NT2/D1 (cell line): ENCODE measurements around the gene KRT81.
"Not testable (repeated sequence)": the region's sequence is repeated elsewhere in the genome, so short reads cannot be mapped to it uniquely, and the experiment has no call there.

ENCODE experiments used
- DNase-seq: peaks from one replicate; pipeline ENCODE4 v3.0.0-alpha.2; 2011; ENCODE audit warnings: low read depth, low spot score
- H3K27me3 ChIP-seq: 2 replicates; pipeline ENCODE4 v1.6.0; 2011; ENCODE audit warnings: mild to moderate bottlenecking; ENCODE audit not compliant: insufficient read length, insufficient read depth
- H3K36me3 ChIP-seq: 2 replicates; pipeline ENCODE4 v1.6.1; 2011; ENCODE audit warnings: mild to moderate bottlenecking, low read length, mixed read lengths; ENCODE audit not compliant: insufficient read depth, insufficient read length
- H3K4me1 ChIP-seq: 2 replicates; pipeline ENCODE4 v1.5.1; 2011; ENCODE audit not compliant: insufficient read depth, insufficient read length
- H3K4me3 ChIP-seq: 2 replicates; pipeline ENCODE4 v1.5.1; 2011; ENCODE audit warnings: low read depth; ENCODE audit not compliant: insufficient read length
- H3K9ac ChIP-seq: 2 replicates; pipeline ENCODE4 v1.6.0; 2011; ENCODE audit warnings: low read depth; ENCODE audit not compliant: insufficient read length
- H3K9me3 ChIP-seq: 2 replicates; pipeline ENCODE4 v1.5.1; 2011; ENCODE audit warnings: mild to moderate bottlenecking, low read length; ENCODE audit not compliant: insufficient read depth
- SUZ12 ChIP-seq: IDR thresholded peaks from 2 replicates; pipeline ENCODE4 v1.6.1; 2011; ENCODE audit not compliant: insufficient read length, insufficient read depth; ENCODE audit errors: extremely low read depth
- YY1 ChIP-seq: IDR thresholded peaks from 2 replicates; pipeline ENCODE4 v1.6.1; 2011; ENCODE audit not compliant: insufficient read length, insufficient read depth
- ZNF274 ChIP-seq: IDR thresholded peaks from 2 replicates; pipeline ENCODE4 v1.6.1; 2011; ENCODE audit warnings: mild to moderate bottlenecking, low read depth, low read length

KRT81 gene

DNA sequence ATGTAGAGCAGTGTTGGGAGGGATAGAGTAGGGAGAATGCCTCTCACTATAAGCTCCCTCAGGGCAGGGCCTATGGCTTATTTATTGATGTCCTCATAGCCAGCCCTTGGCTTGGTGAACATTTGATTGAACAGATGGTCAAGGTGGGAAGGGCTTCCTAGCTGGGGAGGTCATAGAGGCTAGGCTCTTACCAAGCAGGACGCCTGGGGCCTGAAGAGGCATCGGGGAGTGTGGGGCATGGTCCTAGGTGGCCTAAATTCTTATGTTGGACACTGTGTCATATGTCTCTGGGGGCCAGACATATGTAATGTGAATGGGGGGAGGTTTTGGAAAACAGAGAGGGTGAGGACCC, 34.8 kb downstream of the KRT81 start:
- Histone ChIP-seq H3K4me3 (no peak overlapping the region), H3K9ac (no peak overlapping the region), H3K4me1 (peaks cover 8% of the 10 kb centered on the region), H3K36me3 (no peaks in the 10 kb centered on the region), H3K27me3 (no peaks in the 10 kb centered on the region), H3K9me3 (peaks cover 22% of the 10 kb centered on the region; the same call in 1 of the 2 replicates)
- DNase-seq, result no peak
- no peak for TF ChIP-seq YY1
- no peak for TF ChIP-seq ZNF274
- TF ChIP-seq SUZ12, result no peak

DNA sequence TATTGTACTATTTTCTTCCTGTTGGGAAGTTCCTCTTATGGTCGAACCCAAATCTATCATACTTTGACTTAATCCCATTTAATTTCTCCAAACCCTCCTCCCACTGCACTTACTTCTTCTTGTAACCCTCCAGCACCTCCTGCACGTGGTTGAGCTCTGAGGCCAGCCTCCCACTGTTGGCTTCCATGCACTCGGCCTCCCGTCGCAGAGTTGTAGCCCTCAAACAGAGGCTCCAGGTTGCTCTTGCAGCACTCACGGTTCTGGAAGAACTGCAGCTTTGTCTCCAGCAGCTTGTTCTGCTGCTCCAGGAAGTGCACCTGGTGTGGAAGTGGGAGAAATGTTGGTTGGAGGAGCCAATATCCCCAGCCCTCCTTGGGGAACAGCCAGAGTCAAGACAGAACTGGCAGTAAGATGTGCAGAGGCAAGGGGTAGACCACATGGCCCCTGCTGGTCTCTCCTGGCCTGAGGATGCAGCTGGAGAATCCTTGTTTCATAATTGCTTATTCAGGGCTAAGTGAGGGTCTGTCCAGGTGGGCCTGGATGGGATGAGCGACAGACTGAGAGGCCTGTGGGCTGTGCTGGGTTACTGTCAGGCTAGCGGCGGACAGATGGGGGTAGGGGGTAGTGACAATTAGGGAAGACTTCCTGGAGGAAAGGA, 35.3 kb downstream of the KRT81 start:
- Histone ChIP-seq H3K9me3 (peaks cover 17% of the 10 kb centered on the region; the same call in 1 of the 2 replicates), H3K4me3 (no peak overlapping the region), H3K4me1 (peaks cover 3% of the 10 kb centered on the region), H3K27me3 (no peaks in the 10 kb centered on the region), H3K36me3 (no peaks in the 10 kb centered on the region), H3K9ac (no peak overlapping the region)
- TF ChIP-seq ZNF274 (no peak), SUZ12 (no peak), YY1 (no peak)
- DNase-seq, result no peak

DNA sequence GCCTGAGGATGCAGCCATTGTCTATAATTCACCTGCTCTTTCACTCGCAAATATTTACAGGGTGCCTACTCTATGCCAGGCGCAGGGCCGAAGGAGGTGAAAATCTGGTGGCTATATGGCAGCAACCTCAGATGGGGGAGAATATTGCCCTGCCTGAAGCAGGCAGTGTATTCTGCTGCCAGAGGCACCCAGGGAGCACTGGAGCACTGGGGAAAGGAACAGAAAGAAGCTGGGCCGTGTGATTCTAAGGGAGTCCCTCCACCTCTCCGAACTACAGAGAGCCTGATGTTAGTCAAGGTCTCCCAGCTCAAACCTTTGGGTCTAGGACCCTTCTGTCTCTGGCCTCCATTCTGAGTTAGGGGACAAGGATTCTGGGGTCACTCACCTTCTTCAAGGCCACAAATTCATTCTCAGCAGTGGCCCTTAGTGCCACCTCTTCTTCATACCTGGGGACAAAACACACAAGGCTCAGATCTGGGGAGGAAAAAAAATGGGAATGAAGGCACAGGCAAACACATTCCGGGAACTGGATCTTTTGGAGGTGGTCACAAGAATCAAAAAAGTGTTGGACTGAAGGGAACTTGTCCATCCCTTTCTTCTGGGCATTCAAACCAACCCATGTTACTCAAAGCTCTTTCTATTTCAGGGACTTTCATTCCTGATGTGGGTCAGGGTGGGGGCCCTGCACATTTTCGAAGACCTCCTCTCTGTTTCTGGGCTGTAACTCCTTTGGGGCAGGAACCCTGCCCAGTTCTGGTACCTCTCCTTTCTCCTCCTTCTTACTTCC, 36.2 kb downstream of the KRT81 start:
- DNase-seq, result no peak
- H3K27me3 ChIP-seq, result no peaks in the 10 kb centered on the region
- no peak overlapping the region for H3K4me3 ChIP-seq
- H3K9me3 ChIP-seq, result peaks cover 16% of the 10 kb centered on the region; the same call in 1 of the 2 replicates
- no peak for TF ChIP-seq SUZ12
- TF ChIP-seq YY1, result no peak
- no peak for TF ChIP-seq ZNF274
- no peaks in the 10 kb centered on the region for H3K36me3 ChIP-seq
- H3K4me1 ChIP-seq, result peaks cover 4% of the 10 kb centered on the region
- H3K9ac ChIP-seq, result no peak overlapping the region

- Histone ChIP-seq H3K27me3 (no peaks in the 10 kb centered on the region), H3K4me1 (peaks cover 9% of the 10 kb centered on the region), H3K4me3 (no peak overlapping the region), H3K9ac (no peak overlapping the region), H3K9me3 (peaks cover 8% of the 10 kb centered on the region; the same call in 1 of the 2 replicates), H3K36me3 (no peaks in the 10 kb centered on the region)
- no peak for DNase-seq
- TF ChIP-seq ZNF274 (no peak), SUZ12 (no peak), YY1 (no peak)
Measured at GRCh38 chr12:52254180-52254964, 37.0 kb downstream of the KRT81 start.

- peaks cover 2% of the 10 kb centered on the region; the same call in 1 of the 2 replicates for H3K9me3 ChIP-seq
- no peak overlapping the region for H3K9ac ChIP-seq
- TF ChIP-seq YY1 (no peak), SUZ12 (no peak), ZNF274 (no peak)
- DNase-seq, result no peak
- H3K4me3 ChIP-seq, result no peak overlapping the region
- peaks cover 17% of the 10 kb centered on the region for H3K4me1 ChIP-seq
- H3K36me3 ChIP-seq, result no peaks in the 10 kb centered on the region
- H3K27me3 ChIP-seq, result no peaks in the 10 kb centered on the region
Measured at GRCh38 chr12:52253391-52254179, 37.7 kb downstream of the KRT81 start.

DNA sequence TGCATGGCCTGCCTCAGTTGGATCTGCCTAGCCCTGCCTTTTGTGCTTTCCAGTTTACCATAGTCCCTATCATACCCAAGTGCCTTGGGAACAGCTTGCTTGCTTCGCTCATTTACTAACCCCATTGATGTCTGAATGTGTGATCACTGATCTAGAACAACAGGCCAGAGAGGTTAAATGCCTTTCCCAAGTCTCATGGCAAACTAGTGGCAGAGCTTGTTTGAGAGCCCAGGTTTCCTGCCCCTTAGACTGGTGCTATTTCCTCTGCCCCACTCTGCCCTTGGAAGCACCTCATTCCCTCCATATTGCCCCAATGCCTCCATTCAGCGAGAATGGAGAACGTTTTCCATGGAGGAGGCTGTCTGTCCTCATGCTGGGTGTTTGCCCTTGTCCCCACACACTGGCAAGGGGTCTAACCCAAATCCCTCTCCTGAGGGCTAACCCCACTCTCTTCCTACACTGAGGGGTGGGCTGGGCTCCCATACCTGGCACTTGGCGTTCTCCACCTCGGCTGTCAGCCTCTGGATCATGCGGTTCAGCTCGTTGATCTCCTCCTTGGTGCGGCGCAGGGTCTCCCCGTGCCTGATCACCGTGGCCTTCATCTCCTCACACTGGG, 38.5 kb downstream of the KRT81 start:
- no peaks in the 10 kb centered on the region for H3K36me3 ChIP-seq
- TF ChIP-seq YY1 (no peak), SUZ12 (no peak), ZNF274 (no peak)
- H3K27me3 ChIP-seq, result no peaks in the 10 kb centered on the region
- no peaks in the 10 kb centered on the region for H3K9me3 ChIP-seq
- H3K4me1 ChIP-seq, result peaks cover 20% of the 10 kb centered on the region
- DNase-seq, result no peak
- no peak overlapping the region for H3K9ac ChIP-seq
- no peak overlapping the region for H3K4me3 ChIP-seq

DNA sequence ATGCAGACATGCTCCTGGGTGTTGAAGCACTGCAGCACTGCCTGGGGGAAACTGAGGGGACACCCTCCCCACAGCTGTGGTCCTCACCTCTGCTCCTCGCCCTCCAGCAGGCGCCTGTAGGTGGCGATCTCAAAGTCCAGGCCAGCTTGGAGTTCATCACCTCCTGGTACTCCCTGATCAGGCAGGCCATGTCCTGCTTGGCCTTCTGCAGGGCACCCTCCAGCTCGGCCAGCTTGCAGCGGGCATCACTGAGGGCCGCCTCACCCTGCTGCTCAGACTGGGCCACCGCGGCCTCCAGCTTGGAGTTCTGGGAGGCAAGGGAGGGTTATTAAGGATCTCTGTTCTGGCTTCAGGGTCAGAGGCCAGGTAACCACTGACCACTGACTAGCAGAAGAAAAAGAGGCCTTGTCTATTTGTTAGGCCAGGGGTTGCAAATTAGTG, 39.1 kb downstream of the KRT81 start:
- not testable (repeated sequence) for H3K9me3 ChIP-seq, DNase-seq, H3K9ac ChIP-seq, H3K4me3 ChIP-seq, H3K27me3 ChIP-seq, H3K36me3 ChIP-seq
- peaks cover 23% of the 10 kb centered on the region for H3K4me1 ChIP-seq
